GM18909 (cell line): ENCODE results near the gene C1GALT1.
"Not testable (repeated sequence)": the region's sequence is repeated elsewhere in the genome, so short reads cannot be mapped to it uniquely, and the experiment has no call there.

ENCODE experiments used
- ATAC-seq: cut with Tn5 transposase; IDR thresholded peaks from one replicate; pipeline ENCODE4 v1.9.1; 2021; ENCODE audit warnings: mild to moderate bottlenecking; ENCODE audit not compliant: unreplicated experiment, poor library complexity

C1GALT1 gene

DNA sequence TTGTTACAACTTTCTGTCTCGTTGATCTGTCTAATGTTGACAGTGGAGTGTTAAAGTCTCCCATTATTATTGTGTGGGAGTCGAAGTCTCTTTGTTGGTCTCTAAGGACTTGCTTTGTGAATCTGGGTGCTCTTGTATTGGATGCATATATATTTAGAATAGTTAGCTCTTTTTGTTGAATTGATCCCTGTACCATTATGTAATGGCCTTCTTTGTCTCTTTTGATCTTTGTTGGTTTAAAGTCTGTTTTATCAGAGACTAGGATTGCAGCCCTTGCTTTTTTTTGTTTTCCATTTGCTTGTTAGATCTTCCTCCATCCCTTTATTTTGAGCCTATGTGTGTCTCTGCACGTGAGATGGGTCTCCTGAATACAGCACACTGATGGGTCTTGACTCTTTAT lies 17.2 kb downstream of the C1GALT1 start:
- not testable (repeated sequence) for ATAC-seq

DNA sequence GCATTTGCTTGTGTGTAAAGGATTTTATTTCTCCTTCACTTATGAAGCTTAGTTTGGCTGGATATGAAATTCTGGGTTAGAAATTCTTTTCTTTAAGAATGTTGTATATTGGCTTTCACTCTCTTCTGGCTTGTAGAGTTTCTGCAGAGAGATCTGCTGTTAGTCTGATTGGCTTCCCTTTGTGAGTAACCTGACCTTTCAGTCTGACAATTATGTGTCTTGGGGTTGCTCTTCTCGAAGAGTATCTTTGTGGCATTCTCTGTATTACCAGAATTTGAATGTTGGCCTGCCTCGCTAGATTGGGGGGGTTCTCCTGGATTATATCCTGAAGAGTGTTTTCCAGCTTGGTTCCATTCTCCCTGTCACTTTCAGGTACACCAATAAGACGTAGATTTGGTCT lies 17.9 kb downstream of the C1GALT1 start:
- ATAC-seq: not testable (repeated sequence)

DNA sequence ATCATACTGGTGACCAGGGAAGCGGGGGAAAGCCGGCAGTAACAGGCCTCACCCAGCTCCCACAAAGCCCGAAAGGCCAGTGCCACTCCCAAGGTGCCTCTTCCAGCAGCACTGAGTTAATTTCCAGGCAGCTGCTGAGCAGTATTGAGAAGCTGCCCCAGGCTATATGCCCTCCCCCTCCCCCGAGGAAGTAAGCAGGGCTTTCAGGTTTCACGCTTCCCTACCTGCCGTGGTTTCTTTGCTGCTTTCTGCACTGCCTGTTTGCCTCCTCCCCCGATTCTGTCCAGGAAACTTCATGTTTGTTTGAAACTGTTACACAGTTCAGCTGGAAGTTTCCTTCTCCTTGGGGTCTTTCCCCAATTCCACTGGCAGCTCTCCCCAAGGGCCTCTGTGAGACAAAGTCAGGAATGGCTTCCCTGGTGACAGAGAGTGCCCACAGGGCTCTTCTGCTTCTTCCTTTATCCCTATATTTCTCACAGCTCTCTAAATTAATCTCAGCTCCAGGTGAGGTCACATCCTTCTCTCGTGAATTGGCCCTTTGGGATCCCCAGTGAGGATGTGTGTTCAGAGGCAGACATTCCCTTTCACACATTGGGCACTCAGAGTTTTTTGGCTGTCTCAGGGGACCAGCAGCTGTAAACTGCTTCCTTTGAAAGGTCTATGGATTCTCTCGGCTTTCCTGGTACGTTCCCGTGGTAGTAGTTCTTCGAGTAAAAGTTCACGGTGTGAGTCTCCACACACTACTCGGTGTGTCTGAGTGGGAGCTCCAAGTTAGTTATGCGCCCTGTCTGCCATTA lies 19.4 kb downstream of the C1GALT1 start:
- ATAC-seq: peak; percentile 98

DNA sequence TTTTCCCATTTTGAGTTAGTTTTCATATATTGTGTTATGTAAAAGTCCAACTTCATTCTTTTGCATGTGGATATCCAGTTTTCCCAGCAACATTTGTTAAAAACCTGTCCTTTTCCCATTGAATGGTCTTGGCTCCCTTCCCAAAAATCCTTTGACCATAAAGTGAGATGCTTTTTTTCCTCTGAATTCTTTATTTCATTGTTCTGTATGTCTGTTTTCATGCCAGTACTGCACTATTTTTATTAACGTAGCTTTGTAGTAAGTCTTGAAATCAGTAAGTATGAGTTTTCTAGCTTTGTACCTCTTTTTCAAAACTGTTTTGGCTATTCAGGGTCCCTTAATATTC lies 20.0 kb downstream of the C1GALT1 start:
- no peak for ATAC-seq

DNA sequence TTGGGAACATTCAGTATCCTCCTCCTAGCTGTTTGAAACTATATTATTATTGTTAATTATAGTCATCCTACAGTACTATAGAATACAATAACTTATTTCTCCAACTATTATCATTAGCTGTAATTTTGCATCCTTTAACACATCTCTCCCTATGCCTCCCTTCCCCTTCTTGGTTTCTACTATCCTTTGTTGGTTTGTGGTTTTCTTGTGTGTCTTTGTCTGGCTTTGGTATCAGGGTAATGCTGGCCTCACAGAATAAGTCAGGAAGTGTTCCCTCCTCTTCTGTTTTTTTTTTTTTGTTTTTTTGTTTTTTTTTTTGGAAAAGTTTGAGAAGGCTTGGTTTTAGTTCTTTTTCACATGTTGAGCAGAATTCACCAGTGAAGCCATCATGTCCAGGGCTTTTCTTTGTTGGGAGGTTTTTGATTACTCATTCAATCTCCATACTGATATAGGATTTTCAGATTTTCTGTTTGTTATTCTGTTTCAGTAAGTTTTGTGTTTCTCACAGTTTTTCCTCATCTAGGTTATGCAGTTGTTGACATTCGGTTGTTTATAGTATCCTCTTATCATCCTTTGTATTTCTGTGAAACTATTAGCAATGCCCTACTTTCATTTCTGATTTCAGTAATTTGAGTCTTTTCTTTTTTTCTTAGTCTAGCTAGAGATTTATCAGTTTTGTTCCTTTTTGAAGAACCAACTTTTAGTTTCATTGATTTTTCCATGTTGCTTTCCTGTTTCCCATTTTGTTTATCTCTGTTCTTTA lies 21.6 kb downstream of the C1GALT1 start:
- no peak for ATAC-seq

DNA sequence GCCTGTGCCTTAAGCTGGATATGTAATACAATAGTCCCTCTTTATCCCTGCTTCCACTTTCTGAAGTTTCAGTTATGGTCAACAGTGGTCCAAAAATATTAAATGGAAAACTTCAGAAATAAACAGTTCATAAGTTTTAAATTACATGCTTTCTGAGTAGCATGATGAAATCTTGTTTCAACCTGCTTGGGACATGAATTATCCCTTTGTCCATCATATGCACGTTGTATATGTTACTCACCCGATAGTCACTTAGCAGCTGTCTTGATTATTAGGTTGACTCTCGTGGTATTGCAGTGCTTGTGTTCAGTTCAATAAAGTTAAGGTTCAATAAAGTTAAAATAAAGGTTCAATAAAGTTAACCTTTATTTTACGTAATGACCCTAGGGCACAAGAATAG lies 25.5 kb downstream of the C1GALT1 start:
- ATAC-seq: no peak

DNA sequence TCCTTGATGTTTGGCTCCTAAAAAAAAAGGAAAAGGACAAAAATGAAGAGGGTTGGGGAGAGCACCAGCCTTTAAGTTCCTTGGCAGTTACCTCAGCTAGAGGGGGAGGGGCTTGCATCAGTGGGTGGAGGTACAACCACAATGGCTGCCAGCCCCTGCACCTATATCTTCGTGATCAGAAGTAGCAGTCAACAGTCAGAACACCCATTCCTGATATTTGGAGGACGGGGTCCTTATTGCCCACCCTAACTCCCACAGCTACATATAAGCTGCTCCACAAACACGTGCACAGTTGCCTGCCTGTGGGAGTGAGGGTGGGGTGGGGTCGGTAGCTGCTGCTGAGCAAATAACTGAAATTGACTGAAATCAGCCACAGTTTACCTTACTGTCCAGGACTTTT lies 26.2 kb downstream of the C1GALT1 start:
- ATAC-seq: no peak

DNA sequence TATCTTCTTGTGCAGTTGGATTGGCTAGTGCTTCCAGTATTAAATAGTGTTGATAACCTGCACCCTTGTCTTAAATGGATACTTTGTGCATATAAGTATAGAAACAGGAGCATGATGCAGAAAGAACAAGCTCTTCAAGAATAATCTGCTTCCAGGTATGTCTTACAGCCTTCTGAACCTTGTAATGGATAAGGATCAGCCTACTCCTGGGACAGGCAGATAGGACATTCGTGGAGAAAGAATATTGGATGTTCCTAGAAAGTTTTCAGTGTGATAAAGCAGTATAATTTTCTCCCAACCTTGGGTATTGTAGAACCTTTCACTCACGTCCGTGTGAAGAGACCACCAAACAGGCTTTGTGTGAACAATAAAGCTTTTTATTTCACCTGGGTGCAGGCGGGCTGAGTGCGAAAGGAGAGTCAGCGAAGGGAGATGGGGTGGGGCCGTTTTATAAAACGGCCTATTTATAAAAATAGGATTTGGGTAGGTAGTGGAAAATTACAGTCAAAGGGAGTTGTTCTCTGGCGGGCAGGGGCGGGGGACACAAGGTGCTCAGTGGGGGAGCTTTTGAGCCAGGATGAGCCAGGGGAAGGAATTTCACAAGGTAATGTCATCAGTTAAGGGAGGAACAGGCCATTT lies 27.2 kb downstream of the C1GALT1 start:
- ATAC-seq: no peak

DNA sequence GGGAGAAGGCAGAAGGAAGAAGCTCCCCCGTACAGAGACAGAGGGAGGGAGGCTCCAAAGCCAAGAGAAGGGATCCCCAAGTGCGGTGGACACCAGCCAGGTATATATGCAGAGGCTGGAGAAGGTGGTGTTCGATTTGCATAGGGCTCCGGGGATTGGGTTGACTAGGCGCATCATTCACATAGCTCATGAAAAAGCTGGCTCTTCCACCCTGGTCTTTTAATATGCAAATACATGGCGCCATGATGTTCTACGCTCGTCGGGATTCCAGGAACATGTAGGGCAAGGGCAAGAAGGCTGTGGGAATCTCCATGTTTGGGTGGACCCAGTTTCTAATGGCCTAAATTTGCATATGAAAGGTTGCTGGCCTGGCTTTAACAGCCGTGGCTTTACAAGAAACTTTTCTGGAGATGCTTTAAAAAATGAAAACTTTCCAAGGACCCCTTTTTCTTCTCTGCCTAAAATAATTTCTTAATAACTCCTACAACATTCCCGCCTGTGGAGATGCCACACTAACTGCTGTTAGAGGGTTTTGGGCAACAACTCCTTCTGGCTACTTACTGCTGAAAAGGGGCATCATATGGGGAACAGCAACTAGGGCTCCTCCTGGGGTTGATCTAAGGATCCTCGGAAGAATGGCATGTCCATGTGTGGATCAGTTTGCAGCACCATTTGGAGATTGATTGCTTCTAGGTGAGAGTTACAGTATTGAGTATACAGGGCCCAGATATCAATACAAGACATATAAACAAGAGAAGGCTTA lies 28.3 kb downstream of the C1GALT1 start:
- ATAC-seq: no peak

DNA sequence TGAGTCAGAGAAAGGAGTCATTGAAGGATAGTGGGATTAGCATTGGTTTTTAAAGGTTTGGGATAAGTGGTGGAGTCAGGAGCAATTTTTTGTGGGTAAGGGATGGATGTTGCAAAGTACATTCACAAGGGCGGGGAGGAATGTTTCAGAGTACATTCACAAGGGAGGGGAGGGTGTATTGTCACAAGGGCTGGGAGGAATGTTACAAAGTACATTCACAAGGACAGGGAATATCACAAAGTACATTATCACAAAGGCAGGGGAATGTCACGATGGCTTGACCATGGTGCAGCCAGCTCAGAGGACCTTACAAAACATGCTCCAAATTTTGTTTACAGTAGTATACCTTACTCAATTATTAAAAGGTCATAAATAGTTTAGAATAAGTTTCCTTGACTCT lies 30.3 kb downstream of the C1GALT1 start:
- ATAC-seq: no peak

DNA sequence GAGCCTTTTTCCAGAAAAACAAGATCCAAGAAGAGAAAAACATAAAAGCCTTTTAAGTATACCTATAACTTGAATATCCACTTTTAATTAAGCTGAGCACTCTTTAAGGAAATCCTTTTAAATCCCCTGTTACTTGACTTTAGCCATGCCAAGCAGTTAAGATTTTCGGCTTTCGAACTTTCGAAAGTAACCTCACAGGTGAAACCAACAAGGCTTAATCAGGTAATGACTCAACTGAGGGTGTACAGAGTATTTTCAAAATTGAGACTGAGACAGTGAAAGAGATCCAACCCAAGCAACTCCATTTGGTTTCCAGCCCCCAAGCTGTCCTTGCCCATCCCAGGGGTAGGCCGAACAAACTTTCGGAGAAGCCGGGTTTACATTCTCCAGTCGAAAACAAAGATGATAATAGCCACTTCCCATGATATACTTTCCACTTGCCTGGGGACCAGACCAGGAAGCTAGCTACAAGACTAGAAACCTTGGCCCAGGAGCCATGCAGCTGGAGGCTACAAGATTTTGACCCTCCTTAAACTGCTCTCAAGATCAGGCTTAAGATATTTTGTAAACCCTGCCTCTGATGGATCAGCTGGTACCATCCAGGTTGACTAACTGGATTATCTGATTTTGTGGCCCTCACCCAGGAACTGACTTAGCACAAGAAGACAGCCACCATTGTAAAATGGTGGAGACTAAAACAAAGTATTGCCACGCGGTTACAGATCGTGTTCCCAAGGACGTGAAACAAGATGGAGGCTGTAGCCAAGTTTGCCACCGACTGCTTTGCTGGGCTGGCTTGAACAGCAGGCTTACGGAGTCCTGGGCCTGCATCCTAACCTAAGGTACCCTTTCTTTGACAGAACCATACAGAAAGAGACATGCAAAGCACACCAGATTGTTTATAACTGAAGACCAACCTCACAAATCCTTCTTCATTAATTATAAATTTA lies 32.3 kb downstream of the C1GALT1 start:
- ATAC-seq: no peak

DNA sequence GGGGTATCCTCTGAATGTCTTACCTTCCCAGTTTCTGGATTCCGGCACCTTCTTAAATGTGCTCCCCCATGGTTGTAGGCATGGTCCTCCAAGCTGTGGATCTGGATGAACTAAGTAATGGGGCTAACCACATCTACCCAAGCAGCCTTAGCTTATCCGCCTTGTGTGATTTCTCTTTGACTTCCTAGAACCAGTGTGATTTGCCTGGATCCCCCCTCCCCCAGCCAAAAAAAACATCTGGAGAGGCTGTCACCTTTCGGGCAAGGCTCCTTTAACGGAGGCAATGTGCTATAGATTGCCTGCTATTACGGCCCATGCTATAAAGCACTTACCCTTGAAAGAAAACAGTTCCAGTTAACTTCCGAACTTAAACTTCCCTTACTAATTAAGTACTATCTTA lies 33.9 kb downstream of the C1GALT1 start:
- no peak for ATAC-seq

DNA sequence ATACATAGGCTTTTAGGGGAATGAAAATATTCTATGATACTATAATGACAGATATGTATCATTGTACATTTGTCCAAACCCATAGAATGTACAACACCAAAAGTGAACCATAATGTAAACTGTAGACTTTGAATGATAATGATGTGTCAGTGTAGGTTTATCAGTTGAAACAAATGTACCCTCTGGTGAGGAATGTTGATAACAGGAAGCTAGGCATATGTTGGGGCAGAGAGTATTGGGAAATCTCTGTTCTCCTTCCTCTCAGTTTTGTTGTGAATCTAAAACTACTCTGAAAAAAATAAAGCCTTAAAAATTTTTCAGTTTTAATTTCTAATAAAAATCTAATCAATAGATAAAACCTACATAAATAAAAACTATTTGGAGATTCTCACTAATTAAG lies 36.9 kb downstream of the C1GALT1 start:
- no peak for ATAC-seq

DNA sequence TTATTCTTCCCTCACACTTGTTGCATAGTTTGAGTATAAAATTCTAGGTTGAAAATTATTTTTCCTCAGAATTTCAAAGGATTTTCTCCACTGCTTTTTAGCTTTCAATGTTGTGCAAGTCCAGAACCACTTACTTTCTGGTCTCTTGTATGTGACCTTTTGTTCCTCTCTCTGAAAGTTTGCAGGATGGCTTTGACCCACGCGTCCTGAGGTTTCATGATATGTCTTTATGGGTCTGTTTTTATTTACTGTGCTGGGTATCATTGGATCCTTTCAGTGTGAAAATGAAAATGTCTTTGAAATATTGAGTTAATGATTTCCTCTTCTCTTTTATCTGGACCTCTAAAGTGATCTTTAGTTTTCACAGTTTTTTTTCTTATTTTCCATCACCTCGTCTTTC lies 38.5 kb downstream of the C1GALT1 start:
- no peak for ATAC-seq

DNA sequence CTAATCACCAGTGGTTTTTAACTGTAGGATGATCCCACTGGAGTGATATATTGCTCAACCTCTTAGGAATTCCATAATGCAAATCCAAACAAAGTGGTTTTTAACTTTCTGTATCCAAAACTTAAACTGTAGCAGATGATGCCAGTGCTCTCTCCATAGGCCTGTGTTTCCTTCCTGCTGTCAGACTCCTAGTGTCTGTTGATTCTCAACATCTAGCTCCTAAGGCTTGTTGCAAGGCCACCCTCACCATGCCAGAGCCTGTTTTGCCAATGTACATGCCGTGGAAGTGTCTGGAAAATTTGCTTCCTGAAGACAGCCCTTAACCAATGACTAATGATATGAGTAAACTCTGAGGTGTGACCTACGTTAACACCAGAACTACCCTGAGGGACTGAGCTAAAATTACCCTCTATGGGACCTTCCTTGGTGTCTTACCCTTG lies 39.3 kb downstream of the C1GALT1 start:
- ATAC-seq: no peak

DNA sequence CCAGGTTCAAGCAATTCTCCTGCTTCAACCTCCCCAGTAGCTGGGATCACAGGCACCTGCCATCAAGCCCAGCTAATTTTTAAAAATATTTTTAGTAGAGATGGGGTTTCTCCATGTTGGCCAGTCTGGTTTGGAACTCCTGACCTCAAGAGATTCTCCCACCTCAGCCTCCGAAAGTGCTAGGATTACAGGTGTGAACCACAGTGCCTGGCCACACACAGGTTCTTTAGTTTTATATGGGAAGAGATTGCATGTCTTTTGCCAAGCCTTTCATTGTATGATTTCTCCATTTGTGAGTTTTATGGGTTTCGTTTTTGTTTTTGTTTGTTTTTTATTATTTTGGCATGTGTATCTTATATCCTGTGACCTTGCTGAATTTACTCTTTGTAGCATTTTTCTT lies 40.9 kb downstream of the C1GALT1 start:
- ATAC-seq: no peak

DNA sequence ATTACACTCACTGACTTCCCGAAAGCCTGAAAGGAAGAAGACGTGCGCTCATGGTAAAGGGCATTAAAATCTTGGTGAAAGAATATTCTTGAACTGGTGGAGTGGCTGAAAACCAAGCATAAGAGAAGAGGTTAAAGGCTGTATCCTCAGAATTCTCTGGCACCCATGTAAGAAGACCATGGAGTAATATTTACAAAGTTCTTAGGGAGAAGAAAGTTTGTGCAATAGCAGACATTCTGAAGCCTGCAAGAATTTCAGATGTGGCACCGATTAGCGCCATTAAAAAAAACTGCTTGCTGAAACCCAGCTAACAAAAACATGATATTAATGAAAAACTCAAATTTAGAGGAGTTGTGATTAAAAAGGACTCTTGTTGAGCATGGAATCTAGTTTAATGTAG lies 44.1 kb downstream of the C1GALT1 start:
- no peak for ATAC-seq

DNA sequence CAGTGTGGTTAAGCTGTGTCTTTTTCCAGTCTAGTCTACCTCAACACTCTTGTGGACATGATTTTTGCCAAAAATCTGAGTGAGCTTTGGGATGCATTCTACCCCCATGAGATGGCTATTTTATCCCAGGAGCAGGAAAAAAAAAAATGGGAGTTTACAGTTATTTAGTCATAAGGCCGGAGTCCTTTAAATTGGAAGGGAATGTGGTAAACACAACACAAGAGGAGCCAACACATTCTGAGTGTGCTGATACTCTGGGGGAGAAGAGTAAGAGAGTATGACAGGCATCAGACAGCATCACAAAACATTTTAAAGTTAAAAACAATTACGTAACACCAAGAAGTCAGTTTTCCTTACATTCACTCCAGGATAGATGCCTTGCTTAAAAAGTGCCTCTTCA lies 46.1 kb downstream of the C1GALT1 start:
- no peak for ATAC-seq

DNA sequence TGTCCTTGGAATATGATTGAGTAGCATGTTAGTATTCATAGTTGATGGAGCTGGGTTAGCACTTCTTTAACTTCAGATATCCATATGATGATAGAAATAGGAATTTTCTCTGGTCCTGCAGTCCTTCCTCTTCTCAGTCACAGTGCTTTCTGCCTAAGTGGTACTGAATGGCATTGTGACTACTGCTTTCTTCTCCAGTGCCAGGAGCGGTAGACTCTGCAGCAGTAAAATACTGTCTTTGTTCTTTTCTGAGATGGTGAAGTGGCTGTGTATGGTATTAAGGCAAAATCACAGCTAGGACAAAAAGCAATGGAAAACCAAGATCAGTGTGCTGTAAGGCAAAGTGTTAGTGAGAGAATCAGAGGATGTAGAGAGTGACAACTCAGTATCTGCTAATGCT lies 46.6 kb downstream of the C1GALT1 start:
- ATAC-seq: no peak

DNA sequence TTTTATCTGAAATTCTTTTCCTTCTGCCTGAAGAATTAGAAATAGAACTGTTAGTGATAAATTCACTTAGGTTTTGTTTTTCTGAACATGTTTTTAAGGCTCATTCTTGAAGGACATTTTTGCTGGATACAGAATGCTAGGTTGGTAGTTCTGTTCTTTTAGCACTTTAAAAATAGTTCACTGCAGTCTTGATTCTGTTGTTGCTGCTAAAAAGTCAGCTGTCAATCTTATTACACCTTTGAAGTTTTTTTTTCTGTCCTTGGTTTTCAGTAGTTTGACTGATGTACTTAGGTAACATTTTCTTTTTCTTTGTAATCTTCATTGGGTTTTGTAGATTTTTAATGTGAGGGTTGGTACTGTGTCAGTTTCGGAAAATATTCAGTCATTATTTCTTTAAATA lies 48.7 kb downstream of the C1GALT1 start:
- ATAC-seq: no peak
